Brain microvascular endothelial cell (primary cell): Measurements from ENCODE around the gene EXOC4.

ENCODE experiments used
- DNase-seq: peaks from one replicate; pipeline ENCODE4 v3.0.0-alpha.2; 2020
- H3K27ac ChIP-seq: fragments of 250-450 bp; sonication (Bioruptor Pico); 2 replicates; pipeline ENCODE4 v1.5.1; 2020; ENCODE audit warnings: mild to moderate bottlenecking, moderate library complexity
- H3K27me3 ChIP-seq: fragments of 250-450 bp; sonication (Bioruptor Pico); replicated peaks from 2 replicates; pipeline ENCODE4 v1.5.1; 2020; ENCODE audit warnings: mild to moderate bottlenecking
- H3K36me3 ChIP-seq: fragments of 250-450 bp; sonication (Bioruptor Pico); replicated peaks from 2 replicates; pipeline ENCODE4 v1.5.1; 2020; ENCODE audit warnings: mild to moderate bottlenecking
- H3K4me3 ChIP-seq: 2 replicates; pipeline ENCODE4 v1.5.1; 2011; ENCODE audit warnings: low read depth, mild to moderate bottlenecking, control low read depth, low read length, moderate library complexity
- CTCF ChIP-seq: IDR thresholded peaks from 2 replicates; pipeline ENCODE4 v1.5.1; 2011; ENCODE audit warnings: low read depth, mild to moderate bottlenecking, moderate library complexity, low read length, control low read depth, inconsistent platforms; ENCODE audit errors: missing control alignments
- in situ Hi-C: cut with HindIII; loops from 2 replicates; pipeline ENCODE4 v1.10.0; 2017; ENCODE audit warnings: low sequenced_read_pairs, low pct_ligation_motif_present

Gene EXOC4

GRCh38 chr7:133682364-133683181 is 429.7 kb downstream of the EXOC4 start:
- Histone ChIP-seq H3K4me3 (no peak overlapping the region), H3K27me3 (no peaks in the 10 kb centered on the region), H3K27ac (no peak overlapping the region), H3K36me3 (no peaks in the 10 kb centered on the region)
- no peak for TF ChIP-seq CTCF
- no peak for DNase-seq
- in situ Hi-C loops = no loop called here

- no peak overlapping the region for H3K4me3 ChIP-seq
- no peak overlapping the region for H3K27ac ChIP-seq
- no peak for DNase-seq
- H3K27me3 ChIP-seq = no peaks in the 10 kb centered on the region
- in situ Hi-C loops = no loop called here
- H3K36me3 ChIP-seq = no peaks in the 10 kb centered on the region
- TF ChIP-seq CTCF = no peak
These were observed 430.2 kb downstream of the EXOC4 start for GRCh38 chr7:133683182-133683454.

- no peak for TF ChIP-seq CTCF
- no peak for DNase-seq
- in situ Hi-C loops = no loop called here
- Histone ChIP-seq H3K4me3 (no peak overlapping the region), H3K27me3 (no peaks in the 10 kb centered on the region), H3K36me3 (no peaks in the 10 kb centered on the region), H3K27ac (no peak overlapping the region)
These were observed 435.8 kb downstream of the EXOC4 start for GRCh38 chr7:133688483-133689239.

- no peak for DNase-seq
- no peak overlapping the region for H3K27ac ChIP-seq
- H3K27me3 ChIP-seq = no peaks in the 10 kb centered on the region
- no peaks in the 10 kb centered on the region for H3K36me3 ChIP-seq
- H3K4me3 ChIP-seq = no peak overlapping the region
- in situ Hi-C loops = no loop called here
- no peak for TF ChIP-seq CTCF
These were observed 437.9 kb downstream of the EXOC4 start for GRCh38 chr7:133690740-133691139.

GRCh38 chr7:133691727-133692610 is 439.1 kb downstream of the EXOC4 start:
- no peak overlapping the region for H3K4me3 ChIP-seq
- H3K27ac ChIP-seq = no peak overlapping the region
- no peak for TF ChIP-seq CTCF
- DNase-seq = no peak
- no peaks in the 10 kb centered on the region for H3K36me3 ChIP-seq
- in situ Hi-C loops = no loop called here
- H3K27me3 ChIP-seq = no peaks in the 10 kb centered on the region
